ENCODE data around the gene PRMT3. TPM values are rescaled to one million over a fixed set of nuclear protein-coding genes. Genes with fewer than 3 reads are reported as not detected.

The PRMT3 gene
- polyA plus RNA-seq, 4 donors = 15.6 to 18.4 (median 17.5) TPM

Other genes starting within 250 kb of the PRMT3 start
- not detected for gene DBX1, start 227.2 kb upstream of the PRMT3 start, polyA plus RNA-seq (ENCODE audit: insufficient read length in 4 of 4)
- 1 to 10 TPM; 2.7 to 4.5 (median 3.9) TPM for gene HTATIP2, start 24.0 kb upstream of the PRMT3 start, polyA plus RNA-seq (ENCODE audit: insufficient read length in 4 of 4)
- gene SLC6A5, start 211.9 kb downstream of the PRMT3 start, polyA plus RNA-seq (ENCODE audit: insufficient read length in 4 of 4) = under 1 TPM; 0.11 to 0.35 (median 0.18) TPM